Measurements from ENCODE around the gene RMC1. TPM values are rescaled to one million over a fixed set of nuclear protein-coding genes. Genes with fewer than 3 reads are reported as not detected.
A peak's percentile ranks its signal among the peaks of the same experiment; 100 is the strongest.
"Not testable (repeated sequence)": the region's sequence is repeated elsewhere in the genome, so short reads cannot be mapped to it uniquely, and the experiment has no call there.

The RMC1 gene
- polyA plus RNA-seq, 4 donors: 9.5 to 96.4 (median 44.1) TPM

GRCh38 chr18:23572570-23572969 is 69.3 kb downstream of the RMC1 start:
- Histone ChIP-seq H3K4me3 (ENCODE audit: low read depth in 1 of 3, low read length in 3 of 3) (no peak overlapping the region), H3K9me3 (ENCODE audit: control insufficient read depth in 2 of 2, insufficient read depth in 1 of 2, low read depth in 1 of 2, low read length in 1 of 2) (no peaks in the 10 kb centered on the region), H3K4me1 (ENCODE audit: control insufficient read depth in 3 of 3, insufficient read depth in 2 of 3, low read depth in 1 of 3, low read length in 2 of 3) (peaks cover 0 to 29% (median 5%) of the 10 kb centered on the region in 3 donors), H3K27ac (ENCODE audit: low read depth in 1 of 3, low read length in 2 of 3) (peak overlapping the region in 1 of 3 donors; percentile 37), H3K27me3 (ENCODE audit: control insufficient read depth in 3 of 3, insufficient read depth in 3 of 3, low read length in 3 of 3) (no peaks in the 10 kb centered on the region), H3K36me3 (ENCODE audit: control insufficient read depth in 3 of 3, insufficient read depth in 2 of 3, low read depth in 1 of 3, low read length in 3 of 3) (peaks cover 4 to 30% (median 19%) of the 10 kb centered on the region in 3 donors)
- DNase-seq (no peak), FAIRE-seq (no peak)
- 88 to 90% (median 89%) methylated on average over 5 of the region's 5 CpGs for WGBS, 3 donors

GRCh38 chr18:23573020-23573419 is 69.7 kb downstream of the RMC1 start:
- FAIRE-seq (no peak), DNase-seq (no peak)
- H3K27ac ChIP-seq (ENCODE audit: low read depth in 1 of 3, low read length in 2 of 3): peak overlapping the region in 1 of 3 donors; percentile 82
- peaks cover 4 to 30% (median 18%) of the 10 kb centered on the region in 3 donors for H3K36me3 ChIP-seq (ENCODE audit: control insufficient read depth in 3 of 3, insufficient read depth in 2 of 3, low read depth in 1 of 3, low read length in 3 of 3)
- no peak overlapping the region for H3K4me3 ChIP-seq (ENCODE audit: low read depth in 1 of 3, low read length in 3 of 3)
- no peaks in the 10 kb centered on the region for H3K27me3 ChIP-seq (ENCODE audit: control insufficient read depth in 3 of 3, insufficient read depth in 3 of 3, low read length in 3 of 3)
- WGBS, 3 donors: 83 to 88% (median 86%) methylated on average over 4 of the region's 4 CpGs
- H3K4me1 ChIP-seq (ENCODE audit: control insufficient read depth in 3 of 3, insufficient read depth in 2 of 3, low read depth in 1 of 3, low read length in 2 of 3): peaks cover 0 to 28% (median 5%) of the 10 kb centered on the region in 3 donors
- no peaks in the 10 kb centered on the region for H3K9me3 ChIP-seq (ENCODE audit: control insufficient read depth in 2 of 2, insufficient read depth in 1 of 2, low read depth in 1 of 2, low read length in 1 of 2)

- FAIRE-seq: no peak
- Histone ChIP-seq H3K27me3 (ENCODE audit: control insufficient read depth in 3 of 3, insufficient read depth in 3 of 3, low read length in 3 of 3) (no peaks in the 10 kb centered on the region), H3K36me3 (ENCODE audit: control insufficient read depth in 3 of 3, insufficient read depth in 2 of 3, low read depth in 1 of 3, low read length in 3 of 3) (peaks cover 4 to 32% (median 14%) of the 10 kb centered on the region in 3 donors), H3K4me3 (ENCODE audit: low read depth in 1 of 3, low read length in 3 of 3) (no peak overlapping the region), H3K4me1 (ENCODE audit: control insufficient read depth in 3 of 3, insufficient read depth in 2 of 3, low read depth in 1 of 3, low read length in 2 of 3) (peaks cover 0 to 22% (median 5%) of the 10 kb centered on the region in 3 donors), H3K27ac (ENCODE audit: low read depth in 1 of 3, low read length in 2 of 3) (peak overlapping the region; percentile 26 to 89 (median 63)), H3K9me3 (ENCODE audit: control insufficient read depth in 2 of 2, insufficient read depth in 1 of 2, low read depth in 1 of 2, low read length in 1 of 2) (no peaks in the 10 kb centered on the region)
- peak; percentile 15 to 24 for DNase-seq
- WGBS, 3 donors: 48 to 64% (median 48%) methylated on average over 6 of the region's 6 CpGs
Measured at GRCh38 chr18:23573626-23574431, 70.5 kb downstream of the RMC1 start.

GRCh38 chr18:23574611-23575308 is 71.4 kb downstream of the RMC1 start:
- DNase-seq (no peak), FAIRE-seq (no peak)
- no peak overlapping the region for H3K4me3 ChIP-seq (ENCODE audit: low read depth in 1 of 3, low read length in 3 of 3)
- peak overlapping the region in 2 of 3 donors; percentile 63 to 89 for H3K27ac ChIP-seq (ENCODE audit: low read depth in 1 of 3, low read length in 2 of 3)
- H3K9me3 ChIP-seq (ENCODE audit: control insufficient read depth in 2 of 2, insufficient read depth in 1 of 2, low read depth in 1 of 2, low read length in 1 of 2): no peaks in the 10 kb centered on the region
- no peaks in the 10 kb centered on the region for H3K27me3 ChIP-seq (ENCODE audit: control insufficient read depth in 3 of 3, insufficient read depth in 3 of 3, low read length in 3 of 3)
- peaks cover 2 to 30% (median 13%) of the 10 kb centered on the region in 3 donors for H3K36me3 ChIP-seq (ENCODE audit: control insufficient read depth in 3 of 3, insufficient read depth in 2 of 3, low read depth in 1 of 3, low read length in 3 of 3)
- 63 to 87% (median 85%) methylated on average over 5 of the region's 5 CpGs for WGBS, 3 donors
- peaks cover 0 to 18% (median 5%) of the 10 kb centered on the region in 3 donors for H3K4me1 ChIP-seq (ENCODE audit: control insufficient read depth in 3 of 3, insufficient read depth in 2 of 3, low read depth in 1 of 3, low read length in 2 of 3)

GRCh38 chr18:23575309-23575651 is 72.0 kb downstream of the RMC1 start:
- no peak for DNase-seq
- no peak for FAIRE-seq
- Histone ChIP-seq H3K4me1 (ENCODE audit: control insufficient read depth in 3 of 3, insufficient read depth in 2 of 3, low read depth in 1 of 3, low read length in 2 of 3) (peaks cover 0 to 13% (median 5%) of the 10 kb centered on the region in 3 donors), H3K27me3 (ENCODE audit: control insufficient read depth in 3 of 3, insufficient read depth in 3 of 3, low read length in 3 of 3) (no peaks in the 10 kb centered on the region), H3K27ac (ENCODE audit: low read depth in 1 of 3, low read length in 2 of 3) (peak overlapping the region in 1 of 3 donors; percentile 1), H3K36me3 (ENCODE audit: control insufficient read depth in 3 of 3, insufficient read depth in 2 of 3, low read depth in 1 of 3, low read length in 3 of 3) (peaks cover 2 to 30% (median 10%) of the 10 kb centered on the region in 3 donors), H3K4me3 (ENCODE audit: low read depth in 1 of 3, low read length in 3 of 3) (no peak overlapping the region), H3K9me3 (ENCODE audit: control insufficient read depth in 2 of 2, insufficient read depth in 1 of 2, low read depth in 1 of 2, low read length in 1 of 2) (no peaks in the 10 kb centered on the region)
- 91 to 93% (median 93%) methylated on average over 7 of the region's 7 CpGs for WGBS, 3 donors

- H3K27ac ChIP-seq (ENCODE audit: low read depth in 1 of 3, low read length in 2 of 3); FAIRE-seq; H3K9me3 ChIP-seq (ENCODE audit: control insufficient read depth in 2 of 2, insufficient read depth in 1 of 2, low read depth in 1 of 2, low read length in 1 of 2); DNase-seq; H3K27me3 ChIP-seq (ENCODE audit: control insufficient read depth in 3 of 3, insufficient read depth in 3 of 3, low read length in 3 of 3); H3K4me1 ChIP-seq (ENCODE audit: control insufficient read depth in 3 of 3, insufficient read depth in 2 of 3, low read depth in 1 of 3, low read length in 2 of 3); H3K4me3 ChIP-seq (ENCODE audit: low read depth in 1 of 3, low read length in 3 of 3): not testable (repeated sequence)
- WGBS, 3 donors: 95 to 98% (median 96%) methylated on average over 17 to 24 of the region's 24 CpGs
- H3K36me3 ChIP-seq (ENCODE audit: control insufficient read depth in 3 of 3, insufficient read depth in 2 of 3, low read depth in 1 of 3, low read length in 3 of 3): peaks cover 2 to 25% (median 2%) of the 10 kb centered on the region in 3 donors
Measured at GRCh38 chr18:23577521-23577920, 74.2 kb downstream of the RMC1 start.

- FAIRE-seq: no peak
- no peaks in the 10 kb centered on the region for H3K9me3 ChIP-seq (ENCODE audit: control insufficient read depth in 2 of 2, insufficient read depth in 1 of 2, low read depth in 1 of 2, low read length in 1 of 2)
- H3K4me1 ChIP-seq (ENCODE audit: control insufficient read depth in 3 of 3, insufficient read depth in 2 of 3, low read depth in 1 of 3, low read length in 2 of 3): peaks cover 0 to 8% (median 5%) of the 10 kb centered on the region in 3 donors
- peaks cover 2 to 26% (median 2%) of the 10 kb centered on the region in 3 donors for H3K36me3 ChIP-seq (ENCODE audit: control insufficient read depth in 3 of 3, insufficient read depth in 2 of 3, low read depth in 1 of 3, low read length in 3 of 3)
- no peak overlapping the region for H3K4me3 ChIP-seq (ENCODE audit: low read depth in 1 of 3, low read length in 3 of 3)
- DNase-seq: no peak
- no peaks in the 10 kb centered on the region for H3K27me3 ChIP-seq (ENCODE audit: control insufficient read depth in 3 of 3, insufficient read depth in 3 of 3, low read length in 3 of 3)
- H3K27ac ChIP-seq (ENCODE audit: low read depth in 1 of 3, low read length in 2 of 3): no peak overlapping the region
- 84 to 86% (median 84%) methylated on average over 6 of the region's 6 CpGs for WGBS, 3 donors
Measured at GRCh38 chr18:23578067-23578701, 74.9 kb downstream of the RMC1 start.
